Measurements from ENCODE around the gene PPM1J.
A peak's percentile ranks its signal among the peaks of the same experiment; 100 is the strongest.
"Not testable (repeated sequence)": the region's sequence is repeated elsewhere in the genome, so short reads cannot be mapped to it uniquely, and the experiment has no call there.

The PPM1J gene

GRCh38 chr1:112721294-112721693 is 6.2 kb upstream of the PPM1J start:
- DNase-seq: not testable (repeated sequence)

- DNase-seq: no peak
Observed at GRCh38 chr1:112720800-112721199, 5.7 kb upstream of the PPM1J start.

GRCh38 chr1:112719706-112720105 is 4.6 kb upstream of the PPM1J start:
- DNase-seq: no peak

- DNase-seq: no peak
Observed at GRCh38 chr1:112718691-112719418, 3.7 kb upstream of the PPM1J start.

GRCh38 chr1:112717263-112717873 is 2.2 kb upstream of the PPM1J start:
- no peak for DNase-seq

- no peak for DNase-seq
Observed at GRCh38 chr1:112716133-112716720, 1.1 kb upstream of the PPM1J start.

- DNase-seq: no peak
Observed at GRCh38 chr1:112714313-112715263, 544 bp downstream of the PPM1J start.

- no peak for DNase-seq
Observed at GRCh38 chr1:112713466-112714312, 1.4 kb downstream of the PPM1J start.

GRCh38 chr1:112712701-112713128 is 2.4 kb downstream of the PPM1J start:
- no peak for DNase-seq

GRCh38 chr1:112712191-112712590 is 2.9 kb downstream of the PPM1J start:
- no peak for DNase-seq

GRCh38 chr1:112711670-112712069 is 3.5 kb downstream of the PPM1J start:
- no peak for DNase-seq

GRCh38 chr1:112711041-112711440 is 4.1 kb downstream of the PPM1J start:
- no peak for DNase-seq

GRCh38 chr1:112710586-112710985 is 4.5 kb downstream of the PPM1J start:
- DNase-seq: no peak

GRCh38 chr1:112710159-112710558 is 5.0 kb downstream of the PPM1J start:
- no peak for DNase-seq

GRCh38 chr1:112708489-112708888 is 6.6 kb downstream of the PPM1J start:
- no peak for DNase-seq

GRCh38 chr1:112708002-112708448 is 7.1 kb downstream of the PPM1J start:
- no peak for DNase-seq

GRCh38 chr1:112707221-112708001 is 7.7 kb downstream of the PPM1J start:
- no peak for DNase-seq

- peak; percentile 74 for DNase-seq
Observed at GRCh38 chr1:112706505-112707220, 8.5 kb downstream of the PPM1J start, which contains the start of gene RHOC. TSS of gene RHOC (minus strand) at chr1:112707127. CDS start at chr1:112703799, 3,328 bp downstream.

GRCh38 chr1:112704934-112705627 is 10.1 kb downstream of the PPM1J start:
- no peak for DNase-seq

Measured in cortex of kidney (tissue), 1 donor.